SH-SY5Y (cell line): ENCODE data around the gene FA2H.

Source experiments
- GATA2 ChIP-seq: IDR thresholded peaks from 2 replicates; pipeline ENCODE4 v1.6.1; 2011; ENCODE audit warnings: mild to moderate bottlenecking, low read depth, low read length
- GATA3 ChIP-seq: IDR thresholded peaks from 2 replicates; pipeline ENCODE4 v1.6.1; 2011; ENCODE audit warnings: low read depth, mild to moderate bottlenecking, low read length, moderate library complexity

The FA2H gene

DNA sequence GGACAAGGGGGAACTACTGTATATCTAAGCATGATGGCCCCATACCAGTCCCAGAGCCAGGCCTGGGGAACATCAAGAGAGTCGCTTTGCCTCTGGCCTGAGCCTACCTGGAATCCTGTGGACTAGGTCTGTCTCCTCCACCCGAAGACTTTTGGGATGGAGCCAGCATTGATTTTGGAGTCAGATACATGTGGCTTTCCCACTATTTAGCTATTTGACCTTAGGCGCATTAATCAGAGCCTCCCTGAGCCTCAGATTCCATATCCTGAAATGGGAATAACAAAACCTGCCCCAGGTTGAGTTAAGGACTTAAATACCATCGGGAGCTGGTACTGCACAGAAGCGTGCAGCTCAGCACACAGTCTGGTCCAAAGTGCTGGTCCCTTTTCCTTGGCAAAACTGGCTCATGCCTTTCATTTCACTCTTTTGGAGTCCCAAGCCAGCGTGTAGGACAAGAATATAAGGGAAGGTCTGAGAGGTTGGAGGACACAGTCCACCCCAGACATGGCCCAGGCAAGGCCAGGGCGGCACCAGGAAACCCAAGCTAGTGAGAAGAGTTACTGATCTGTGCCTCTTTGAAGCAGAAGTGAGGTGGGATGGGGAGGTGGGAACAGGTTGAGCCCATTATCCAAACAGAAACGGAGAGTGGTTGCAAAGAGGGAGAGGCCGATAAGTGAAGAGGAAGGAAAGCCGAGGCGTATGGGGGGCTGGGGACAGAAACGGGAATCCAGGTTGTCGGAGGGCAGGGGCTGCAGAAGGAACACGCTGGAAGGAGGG, 986 bp downstream of the FA2H start:
- TF ChIP-seq GATA2: no peak
- TF ChIP-seq GATA3: no peak

DNA sequence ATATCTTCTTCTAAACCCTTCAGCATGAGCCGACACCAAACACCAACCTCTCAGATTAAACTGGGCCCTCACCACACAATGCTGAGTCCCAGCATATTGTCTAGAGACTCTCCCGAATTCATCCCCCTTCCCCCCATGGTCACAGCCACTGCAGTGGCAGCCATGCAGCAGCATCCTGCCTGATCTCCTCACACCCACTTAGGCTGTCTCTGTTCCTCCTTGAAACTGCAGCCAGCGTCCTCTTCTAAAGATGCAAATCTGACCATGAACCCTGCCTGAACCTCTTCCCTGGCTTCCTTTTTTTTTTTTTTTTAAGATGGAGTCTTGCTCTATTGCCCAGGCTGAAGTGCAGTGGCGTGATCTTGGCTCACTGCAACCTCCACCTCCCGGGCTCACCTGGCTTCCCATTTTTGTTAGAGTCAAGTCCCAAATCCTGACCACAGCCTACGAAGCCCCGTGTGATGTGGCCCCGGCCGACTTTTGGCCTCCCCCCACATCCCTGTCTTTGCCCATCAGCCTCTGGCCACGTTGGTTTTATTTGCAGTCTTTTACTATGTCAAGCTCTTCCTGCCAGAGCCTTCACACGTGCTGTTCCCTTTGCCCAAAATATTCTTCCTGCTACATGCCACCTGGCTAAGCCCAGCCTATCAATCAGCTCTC, 2.8 kb downstream of the FA2H start:
- TF ChIP-seq GATA2: no peak
- TF ChIP-seq GATA3: no peak

DNA sequence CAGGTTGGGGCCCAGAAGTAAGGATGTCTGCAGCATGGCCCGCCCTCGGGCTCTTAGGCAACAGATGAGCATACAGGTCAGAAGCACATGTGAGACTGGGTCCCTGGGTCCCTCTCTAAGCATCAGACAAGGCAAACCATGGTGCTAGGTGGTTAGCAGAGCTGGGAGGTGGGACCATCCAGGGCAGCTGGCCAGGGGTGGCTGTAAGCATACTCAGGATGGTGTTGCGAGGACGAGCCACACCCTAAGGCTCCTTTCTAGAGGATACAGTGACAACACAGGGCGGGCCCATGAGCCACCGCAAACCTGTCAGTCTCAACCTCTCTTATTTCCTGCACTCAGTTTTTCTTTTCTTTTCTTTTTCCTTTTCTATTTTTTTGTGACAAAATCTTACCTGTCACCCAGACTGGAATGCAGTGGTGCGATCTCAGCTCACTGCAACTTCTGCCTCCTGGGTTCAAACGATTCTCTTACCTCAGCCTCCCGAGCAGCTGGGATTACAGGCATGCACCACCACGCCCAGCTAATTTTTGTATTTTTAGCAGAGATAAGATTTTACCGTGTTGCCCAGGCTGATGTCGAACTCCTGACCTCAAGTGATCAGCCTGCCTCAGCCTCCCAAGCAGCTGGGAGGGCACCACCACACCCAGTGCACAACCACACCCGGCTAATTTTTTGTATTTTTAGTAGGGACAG, 3.6 kb downstream of the FA2H start:
- TF ChIP-seq GATA2: no peak
- no peak for TF ChIP-seq GATA3

DNA sequence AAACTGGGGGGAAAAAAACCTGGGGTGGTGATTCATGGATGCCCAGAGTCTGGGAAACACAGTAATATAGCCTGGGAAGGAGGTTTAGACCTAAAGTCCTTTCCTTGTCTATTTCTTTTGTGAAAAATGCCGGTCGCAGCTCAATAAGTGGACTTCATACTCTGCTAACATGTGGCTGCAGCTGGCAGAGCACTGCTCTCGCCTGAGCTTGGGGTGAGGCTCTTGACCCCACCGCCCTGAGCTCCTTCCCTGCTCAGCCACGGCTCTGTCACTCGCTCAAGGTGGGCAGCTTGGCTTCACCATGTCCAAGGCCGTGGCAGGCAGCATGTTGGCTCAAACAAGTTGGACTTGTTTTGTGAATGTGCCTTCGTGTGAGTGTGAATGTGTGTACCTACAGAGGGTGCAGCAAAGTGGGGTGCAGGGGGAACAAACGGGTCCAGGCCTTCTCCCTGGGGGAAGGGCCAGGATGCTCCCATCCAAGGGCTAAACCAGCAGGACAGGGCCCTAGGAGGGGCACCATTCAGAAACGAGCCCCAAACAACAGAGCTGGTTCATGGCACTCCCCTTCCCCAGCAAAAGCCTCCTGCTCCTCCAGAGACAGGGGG, 4.9 kb downstream of the FA2H start:
- TF ChIP-seq GATA3: no peak
- TF ChIP-seq GATA2: no peak

DNA sequence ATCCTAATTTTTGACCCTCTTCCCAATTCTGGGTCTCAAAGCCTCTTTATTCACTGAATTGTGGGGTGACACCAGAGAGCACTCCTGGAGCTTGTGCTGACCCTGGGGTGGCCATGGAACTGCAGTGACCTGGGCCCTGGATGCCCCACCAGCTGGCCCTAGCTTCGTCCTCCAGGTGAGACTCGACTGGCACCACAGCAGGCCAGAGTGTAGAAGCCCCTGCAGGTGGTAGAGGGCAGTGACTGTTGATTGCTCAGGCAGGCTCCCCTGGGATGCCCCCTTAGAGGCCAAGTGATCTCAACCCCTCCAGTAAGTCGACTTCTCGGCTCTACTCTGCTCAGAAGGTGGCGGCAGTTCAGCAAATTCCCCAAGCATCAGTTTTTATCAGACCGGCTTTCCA, 6.4 kb downstream of the FA2H start:
- no peak for TF ChIP-seq GATA2

DNA sequence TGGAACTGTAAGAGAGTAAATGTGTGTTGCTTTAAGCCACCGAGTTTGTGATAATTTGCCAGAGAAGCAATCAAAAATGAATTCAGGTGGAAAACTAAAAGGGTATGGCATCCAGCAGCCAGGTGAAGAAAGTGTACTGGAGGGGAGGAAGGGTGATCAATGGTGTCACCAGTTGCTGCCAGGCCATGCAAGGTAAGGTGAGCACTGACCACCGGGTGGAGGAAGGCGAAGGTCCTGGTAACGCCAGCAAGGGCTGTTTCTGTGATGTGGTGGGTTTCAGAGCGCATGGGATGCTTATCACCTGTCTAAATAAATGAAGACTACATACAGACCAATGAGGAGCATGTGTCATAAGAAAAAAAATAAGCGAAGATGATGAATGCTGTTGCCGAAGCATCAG, 6.9 kb downstream of the FA2H start:
- TF ChIP-seq GATA2 (no peak), GATA3 (no peak)

DNA sequence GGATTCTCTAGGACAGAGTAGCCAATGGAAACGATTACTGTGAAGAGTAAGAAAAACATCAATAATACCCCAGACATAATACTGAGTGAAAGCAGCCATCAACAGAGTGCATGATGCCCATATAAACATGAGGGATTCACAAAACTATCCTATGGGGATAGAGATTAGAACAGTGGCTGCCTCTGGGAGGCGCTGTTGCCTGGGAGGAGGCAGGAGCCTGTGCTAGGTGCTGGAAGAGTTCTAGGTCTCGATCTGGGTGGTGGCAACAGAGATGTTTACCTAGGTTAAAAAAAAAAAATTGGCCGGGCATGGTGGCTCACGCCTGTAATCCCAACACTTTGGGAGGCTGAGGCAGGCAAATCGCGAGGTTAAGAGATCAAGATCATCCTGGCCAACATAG, 7.9 kb downstream of the FA2H start:
- TF ChIP-seq GATA3 (no peak), GATA2 (no peak)

DNA sequence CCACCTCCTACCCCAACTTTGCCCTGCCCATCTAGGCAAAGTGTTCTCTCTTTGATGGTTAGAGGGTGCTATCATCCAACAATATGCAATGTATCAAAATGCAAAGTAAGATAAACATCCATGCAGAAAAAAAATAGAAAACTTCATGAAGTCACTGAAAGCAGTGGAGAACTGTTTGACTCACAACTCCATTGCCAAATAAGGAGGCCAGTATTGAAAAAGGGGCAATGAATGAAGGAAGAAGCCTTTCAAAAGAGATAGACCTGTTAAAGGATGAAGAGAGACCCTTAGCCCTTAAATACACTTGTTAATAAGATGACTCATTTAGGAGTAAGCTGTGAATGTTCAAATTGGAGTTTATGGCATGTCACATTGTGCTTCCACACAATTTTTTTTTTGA, 13.0 kb downstream of the FA2H start:
- TF ChIP-seq GATA3: no peak
- no peak for TF ChIP-seq GATA2

DNA sequence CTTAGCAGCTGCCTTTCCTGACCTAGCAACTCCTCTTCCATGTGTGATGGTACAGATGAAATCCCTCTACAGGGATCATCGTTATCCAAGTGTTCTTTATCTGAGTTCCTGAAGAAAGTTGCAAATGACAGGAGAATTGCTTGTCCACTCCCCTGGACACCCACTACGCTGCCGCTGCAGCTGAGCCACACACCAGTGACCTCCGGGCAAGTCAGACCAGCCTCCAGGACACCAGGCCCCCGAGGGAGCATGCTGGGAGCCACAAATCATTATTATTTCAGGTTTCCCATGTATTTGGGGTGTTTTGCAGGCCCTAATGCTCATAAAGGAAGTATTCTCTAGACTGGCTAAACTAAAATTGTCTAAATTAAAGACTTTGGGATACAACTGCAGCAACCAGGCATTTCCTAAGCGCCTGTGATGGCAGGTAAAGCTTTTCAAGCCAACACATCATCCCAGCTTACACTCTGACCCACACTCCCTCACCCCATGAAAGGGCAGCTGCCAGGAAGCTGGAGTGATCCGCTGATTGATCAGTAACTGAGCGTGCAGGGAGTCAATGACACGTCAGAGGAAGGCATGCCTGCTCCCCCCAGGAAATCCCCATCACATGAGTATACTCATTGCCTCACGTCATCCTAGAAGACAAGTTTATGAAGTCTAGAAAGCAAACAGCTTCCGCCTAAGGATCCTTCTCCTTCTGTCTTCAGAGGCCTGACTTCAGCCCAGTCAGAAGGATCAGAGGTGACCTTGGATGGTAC, 14.4 kb downstream of the FA2H start:
- TF ChIP-seq GATA2: no peak
- TF ChIP-seq GATA3: no peak

DNA sequence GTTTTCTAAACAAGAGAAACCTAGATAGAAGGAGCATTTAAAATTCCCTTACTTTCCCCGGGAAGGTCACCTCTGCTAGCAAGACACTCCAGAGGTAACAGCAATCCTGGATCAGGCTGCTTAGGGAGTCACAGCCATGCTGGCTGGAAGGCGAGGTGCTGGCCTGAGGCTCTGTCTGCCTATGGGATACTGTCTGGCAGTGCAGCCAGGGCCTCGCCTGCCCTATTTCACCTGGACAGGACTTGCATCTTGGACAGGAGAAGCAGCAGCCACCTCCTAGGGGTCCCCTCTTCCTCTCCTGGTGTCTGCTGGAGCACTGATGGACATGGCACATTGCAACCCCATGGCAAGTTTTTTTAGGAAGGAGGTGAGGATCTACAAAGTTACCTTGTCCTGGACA, 15.1 kb downstream of the FA2H start:
- TF ChIP-seq GATA3: no peak
- TF ChIP-seq GATA2: no peak

DNA sequence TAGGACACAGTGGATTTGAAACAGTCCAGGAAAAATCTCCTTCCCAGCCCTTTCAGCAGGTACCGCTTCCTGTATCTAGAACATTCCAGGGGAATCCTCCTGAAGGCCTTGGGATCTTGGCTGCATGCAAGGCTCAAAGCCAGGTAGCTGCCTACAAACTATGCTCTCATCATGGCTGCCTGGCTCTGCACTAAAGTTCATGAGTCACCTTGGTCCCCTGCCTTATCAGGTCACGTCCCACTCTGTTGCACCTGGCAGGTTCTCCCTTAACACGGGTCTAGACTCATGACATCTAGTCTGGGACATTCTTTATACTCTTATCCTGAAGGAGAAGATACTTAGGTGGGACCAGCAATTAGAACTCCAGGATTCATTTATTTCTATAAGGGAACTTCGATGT, 15.8 kb downstream of the FA2H start:
- TF ChIP-seq GATA2 (no peak), GATA3 (no peak)

DNA sequence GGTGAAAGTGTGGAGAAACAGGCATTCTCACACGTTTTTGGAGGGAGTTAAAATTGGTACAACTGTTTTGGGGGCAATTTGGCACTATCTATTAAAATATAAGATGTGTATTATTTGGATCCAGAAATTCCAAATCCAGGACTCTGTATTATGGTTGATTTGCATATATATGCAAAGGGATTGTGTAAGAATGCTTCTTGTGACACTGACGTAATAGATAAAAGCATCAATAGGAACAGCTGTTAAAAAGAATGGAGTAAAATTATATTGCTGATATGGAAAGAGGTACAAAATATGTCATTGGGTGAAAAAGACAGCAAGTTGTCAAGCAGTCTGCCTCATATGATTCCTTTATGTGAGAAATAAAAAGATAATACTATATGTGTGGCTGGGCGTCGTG, 17.3 kb downstream of the FA2H start:
- no peak for TF ChIP-seq GATA2
- TF ChIP-seq GATA3: no peak

DNA sequence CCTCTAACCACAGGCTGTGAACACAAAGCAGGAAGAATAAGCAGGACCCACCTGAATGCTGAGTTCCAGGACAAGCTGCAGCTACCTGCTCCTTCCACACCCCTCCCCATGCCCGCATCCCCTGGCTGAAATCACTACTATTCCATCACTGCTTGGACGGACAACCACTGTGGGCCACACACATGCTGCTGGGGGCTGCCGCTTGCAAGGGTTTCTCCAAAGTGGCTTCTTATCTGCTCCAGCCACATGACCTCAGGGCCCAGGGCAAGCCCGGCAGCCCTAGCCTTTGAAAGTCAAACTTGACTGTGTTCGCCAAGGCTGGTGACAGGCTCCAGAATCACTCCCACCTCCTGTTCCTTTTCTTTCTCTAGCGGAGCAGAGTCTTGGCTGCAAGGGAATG, 18.4 kb downstream of the FA2H start:
- TF ChIP-seq GATA2 (no peak), GATA3 (no peak)

DNA sequence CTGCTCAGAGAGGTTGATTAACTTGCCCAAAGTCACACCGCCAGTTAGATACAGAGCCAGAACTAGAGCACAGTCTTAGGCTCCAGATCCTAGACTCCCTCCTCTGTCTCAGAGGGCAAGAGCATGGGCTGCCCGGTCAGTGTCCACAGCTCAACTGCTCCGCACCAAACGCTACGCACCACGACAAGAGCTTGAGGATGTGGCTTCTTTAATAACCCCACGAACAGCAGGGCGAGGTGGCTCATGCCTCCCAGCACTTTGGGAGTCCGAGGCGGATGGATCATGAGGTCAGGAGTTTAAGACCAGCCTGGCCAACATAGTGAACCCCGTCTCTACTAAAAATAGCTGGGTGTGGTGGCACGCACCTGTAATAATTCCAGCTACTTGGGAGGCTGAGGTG, 21.4 kb downstream of the FA2H start:
- TF ChIP-seq GATA2 (no peak), GATA3 (no peak)
